B cell (primary cell): ENCODE results near the gene PRKAG2. TPM values are rescaled to one million over a fixed set of nuclear protein-coding genes. Genes with fewer than 3 reads are reported as not detected.

Experiments
- ATAC-seq: fragments of 200-7000 bp; cut with Tn5 transposase; one replicate; pipeline ENCODE4 v1.10.0; 2021; ENCODE audit warnings: low read depth, mild to moderate bottlenecking, moderate number of reproducible peaks, moderate library complexity
- CTCF ChIA-PET: fragments of 350-600 bp; sonication (Branson Sonifier 250); formaldehyde crosslinking; loops from one replicate; lab custom pipeline; 2021; ENCODE audit warnings: antibody characterized with exemption, inconsistent platforms; lab: Charles Lee
- POLR2A ChIA-PET: fragments of 350-600 bp; sonication (Branson Sonifier 250); formaldehyde crosslinking; loops from one replicate; lab custom pipeline; 2021; ENCODE audit warnings: antibody characterized with exemption; lab: Charles Lee
- DNase-seq: peaks from one replicate; pipeline ENCODE4 v3.0.0; 2013
- H2AFZ ChIP-seq: 2 replicates; pipeline ENCODE4 v1.6.1; 2012; ENCODE audit warnings: mild to moderate bottlenecking, low read depth, low read length; ENCODE audit not compliant: insufficient read depth, poor library complexity, severe bottlenecking
- H3K27ac ChIP-seq, 2 donors: 1 replicate in 1 of 2; 2 replicates in 1 of 2; pipeline ENCODE4 v1.5.1; 2012 to 2013; ENCODE audit warnings: low read length in 2 of 2, mild to moderate bottlenecking in 2 of 2, moderate library complexity in 1 of 2
- H3K27me3 ChIP-seq, 4 experiments: fragments of 200-600 bp in 1 of 4; sonication (generic) in 1 of 4; replicated peaks in 1 of 4; 1 replicate in 2 of 4; 2 replicates in 2 of 4; pipeline versions ENCODE4 v1.6.1 to v1.7.0; 2013 to 2016; ENCODE audit warnings: low read length in 3 of 4, mild to moderate bottlenecking in 2 of 4, mixed read lengths in 1 of 4, moderate library complexity in 1 of 4; ENCODE audit not compliant: insufficient read depth in 4 of 4, control insufficient read depth in 3 of 4; ENCODE audit errors: control extremely low read depth in 1 of 4
- H3K36me3 ChIP-seq, 2 experiments: replicated peaks in 1 of 2; 1 replicate in 1 of 2; 2 replicates in 1 of 2; pipeline versions ENCODE4 v1.6.1 to v1.7.1; 2013; ENCODE audit warnings: low read length in 1 of 2; ENCODE audit not compliant: insufficient read depth in 2 of 2, control insufficient read depth in 1 of 2; ENCODE audit errors: control extremely low read depth in 1 of 2, extremely low read depth in 1 of 2
- H3K4me1 ChIP-seq, 2 donors: fragments of 200-600 bp in 1 of 2; sonication (generic) in 1 of 2; 1 replicate in 1 of 2; 2 replicates in 1 of 2; pipeline versions ENCODE4 v1.5.1 to v1.6.1; 2013 to 2017; ENCODE audit warnings: low read length in 2 of 2; ENCODE audit not compliant: control insufficient read depth in 2 of 2, insufficient read depth in 2 of 2
- H3K4me2 ChIP-seq: replicated peaks from 2 replicates; pipeline ENCODE3; 2012; ENCODE audit warnings: mild to moderate bottlenecking, low read depth, low read length; ENCODE audit not compliant: poor library complexity, severe bottlenecking
- H3K4me3 ChIP-seq, 5 experiments: fragments of 200-600 bp in 1 of 5; sonication (generic) in 1 of 5; 1 replicate in 3 of 5; 2 replicates in 2 of 5; pipeline versions ENCODE4 v1.5.1 to v1.7.0; 2011 to 2016; ENCODE audit warnings: low read length in 4 of 5, mild to moderate bottlenecking in 4 of 5, low read depth in 2 of 5, control low read depth in 1 of 5, moderate library complexity in 1 of 5; ENCODE audit not compliant: insufficient read depth in 1 of 5; ENCODE audit errors: control extremely low read depth in 1 of 5, extremely low read depth in 1 of 5
- H3K79me2 ChIP-seq: fragments of 200-600 bp; sonication (generic); one replicate; pipeline ENCODE4 v1.6.0; 2016; ENCODE audit warnings: low read length; ENCODE audit not compliant: control insufficient read depth, insufficient read depth
- H3K9ac ChIP-seq: fragments of 200-600 bp; sonication (generic); 2 replicates; pipeline ENCODE4 v1.6.1; 2017; ENCODE audit warnings: mild to moderate bottlenecking, low read length, moderate library complexity
- H3K9me3 ChIP-seq, 3 donors: one replicate each; pipeline versions ENCODE4 v1.6.1 to v1.7.1; 2013; ENCODE audit warnings: low read length in 2 of 3; ENCODE audit not compliant: control insufficient read depth in 2 of 3, insufficient read depth in 1 of 3; ENCODE audit errors: control extremely low read depth in 1 of 3
- H4K20me1 ChIP-seq: 2 replicates; pipeline ENCODE4 v1.6.0; 2012; ENCODE audit warnings: mild to moderate bottlenecking, low read length; ENCODE audit not compliant: insufficient read depth, control insufficient read depth, poor library complexity, severe bottlenecking
- H3K27ac Mint-ChIP-seq: one replicate; pipeline ENCODE4 v1.8.0; 2021; ENCODE audit warnings: mixed read lengths
- H3K27me3 Mint-ChIP-seq: one replicate; pipeline ENCODE4 v1.8.0; 2021; ENCODE audit warnings: mixed read lengths
- H3K4me1 Mint-ChIP-seq: one replicate; pipeline ENCODE4 v1.8.0; 2021; ENCODE audit warnings: mixed read lengths
- H3K4me3 Mint-ChIP-seq: one replicate; pipeline ENCODE4 v1.8.0; 2021; ENCODE audit warnings: mixed read lengths
- H3K9me3 Mint-ChIP-seq: one replicate; pipeline ENCODE4 v1.8.0; 2022; ENCODE audit warnings: mixed read lengths; ENCODE audit not compliant: insufficient read depth
- CTCF ChIP-seq: fragments of 200-600 bp; IDR thresholded peaks from one replicate; pipeline ENCODE4 v1.8.0; 2022; ENCODE audit warnings: antibody characterized with exemption, mild to moderate bottlenecking
- EZH2 ChIP-seq: IDR thresholded peaks from 2 replicates; pipeline ENCODE4 v1.6.1; 2012; ENCODE audit warnings: borderline replicate concordance, low read depth, mild to moderate bottlenecking, moderate library complexity, low read length; ENCODE audit not compliant: insufficient read depth, poor library complexity, severe bottlenecking
- WGBS: methylation state at CpG from one replicate; pipeline ENCODE4 v1.1.5; 2013; ENCODE audit warnings: missing lambda C conversion rate; ENCODE audit not compliant: insufficient coverage; 5-methylcytosine and 5-hydroxymethylcytosine counted together
- intact Hi-C: fragments of 100-400 bp; cut with micrococcal nuclease; formaldehyde crosslinking; loops from one replicate; pipeline ENCODE4 v1.10.0; 2022
- polyA plus RNA-seq: library from polyadenylated mRNA; depleted of rRNA; stranded (reverse); fragments of >200 nt; gene quantifications from 2 replicates; pipeline ENCODE4 v1.2.3, GENCODE V29; 2012
- total RNA-seq, 2 donors: library from RNA; stranded (reverse); fragments of 120-200 nt in 1 of 2; gene quantifications; 1 replicate in 1 of 2; 2 replicates in 1 of 2; pipeline versions ENCODE4 v1.2.3 to v1.2.4, GENCODE V29; 2013 to 2022

The PRKAG2 gene
- total and polyA plus RNA-seq, 2 donors (not counting 1 experiment from before 2014, with no cell fraction given): 22.1 to 56.3 TPM

- no peak for TF ChIP-seq EZH2
- TF ChIP-seq CTCF: no peak
- Histone ChIP-seq H3K9me3 (no peaks in the 10 kb centered on the region), H3K4me1 (peaks cover 0 to 7% of the 10 kb centered on the region in 2 donors), H2AFZ (no peak overlapping the region), H3K27ac (no peak overlapping the region), H3K9ac (no peak overlapping the region), H3K27me3 (no peaks in the 10 kb centered on the region), H3K4me2 (no peak overlapping the region), H3K36me3 (no peaks in the 10 kb centered on the region), H3K79me2 (peaks cover 52% of the 10 kb centered on the region), H3K4me3 (no peak overlapping the region), H4K20me1 (peaks cover 72% of the 10 kb centered on the region)
- Mint-ChIP-seq H3K27ac (no peak overlapping the region), H3K4me3 (no peak overlapping the region), H3K27me3 (no peaks in the 10 kb centered on the region), H3K4me1 (peaks cover 30% of the 10 kb centered on the region), H3K9me3 (no peaks in the 10 kb centered on the region)
- ChIA-PET POLR2A (no interaction called here), CTCF (no interaction called here)
- WGBS: 87% methylated on average over 18 of the region's 18 CpGs
- ATAC-seq (no peak), DNase-seq (no peak)
- intact Hi-C loops: no loop called here
These were observed 62.4 kb downstream of the PRKAG2 start for GRCh38 chr7:151814400-151815009.

- peaks cover 0 to 7% of the 10 kb centered on the region in 2 donors for H3K4me1 ChIP-seq
- no peak overlapping the region for H3K9ac ChIP-seq
- no peak for ATAC-seq
- Mint-ChIP-seq H3K27me3 (no peaks in the 10 kb centered on the region), H3K4me3 (no peak overlapping the region), H3K27ac (no peak overlapping the region), H3K9me3 (no peaks in the 10 kb centered on the region), H3K4me1 (peaks cover 30% of the 10 kb centered on the region)
- no peak overlapping the region for H3K4me3 ChIP-seq
- ChIA-PET POLR2A (no interaction called here), CTCF (no interaction called here)
- no peak overlapping the region for H3K4me2 ChIP-seq
- no peak overlapping the region for H3K27ac ChIP-seq
- TF ChIP-seq EZH2: no peak
- no peak for TF ChIP-seq CTCF
- WGBS: no CpG with 5 or more reads among the region's 5 CpGs
- no peaks in the 10 kb centered on the region for H3K36me3 ChIP-seq
- intact Hi-C loops: no loop called here
- no peak overlapping the region for H2AFZ ChIP-seq
- H3K9me3 ChIP-seq: no peaks in the 10 kb centered on the region
- peaks cover 47% of the 10 kb centered on the region for H3K79me2 ChIP-seq
- H3K27me3 ChIP-seq: no peaks in the 10 kb centered on the region
- no peak for DNase-seq
- peaks cover 72% of the 10 kb centered on the region for H4K20me1 ChIP-seq
These were observed 62.9 kb downstream of the PRKAG2 start for GRCh38 chr7:151813997-151814396.
